ENCODE measurements around the gene AOPEP. TPM values are rescaled to one million over a fixed set of nuclear protein-coding genes. Genes with fewer than 3 reads are reported as not detected.

AOPEP gene
- total RNA-seq, 6 experiments from 2014 or later, result 36.6 to 110 (median 63.3) TPM

DNA sequence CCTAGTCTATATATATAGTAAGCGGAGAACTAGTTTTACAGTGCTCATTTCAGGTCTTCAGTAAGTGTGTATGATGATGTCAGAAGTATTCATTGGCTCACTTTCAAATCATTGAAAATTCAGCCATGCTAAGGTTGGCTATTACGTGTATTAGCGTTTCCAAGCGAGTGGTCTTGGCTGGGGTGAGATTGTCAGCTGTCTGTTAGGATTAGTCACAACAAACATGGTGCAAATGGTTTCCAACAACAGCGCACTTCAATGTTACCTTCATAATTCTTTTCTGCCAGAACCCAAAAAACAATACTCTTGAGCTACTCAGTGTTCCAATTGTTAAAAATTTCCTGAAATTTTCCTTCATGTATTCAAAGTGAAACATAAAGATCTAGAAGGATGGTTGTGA is 283.0 kb downstream of the AOPEP start:
- WGBS (ENCODE audit: insufficient coverage, low coverage, low lambda C conversion rate, missing lambda C conversion rate), result 95% methylated on average over 5 of the region's 5 CpGs
- no peak for TF ChIP-seq POLR2A (IDR thresholded peaks at IDR 0.05)
- peaks cover 0 to 12% (median 6%) of the 10 kb centered on the region in 4 donors for H3K36me3 ChIP-seq
- no peaks in the 10 kb centered on the region for H3K9me3 ChIP-seq
- H3K27ac ChIP-seq, result peak overlapping the region in 2 of 3 donors; percentile 5 to 100
- DNase-seq (no peak), ATAC-seq (no peak)
- no peak overlapping the region for H3K4me3 ChIP-seq
- H3K4me1 ChIP-seq, result peaks cover 0 to 29% (median 11%) of the 10 kb centered on the region in 4 donors
- intact Hi-C loops (cut with DNase I), result no loop called here
- H3K27me3 ChIP-seq, result no peaks in the 10 kb centered on the region

DNA sequence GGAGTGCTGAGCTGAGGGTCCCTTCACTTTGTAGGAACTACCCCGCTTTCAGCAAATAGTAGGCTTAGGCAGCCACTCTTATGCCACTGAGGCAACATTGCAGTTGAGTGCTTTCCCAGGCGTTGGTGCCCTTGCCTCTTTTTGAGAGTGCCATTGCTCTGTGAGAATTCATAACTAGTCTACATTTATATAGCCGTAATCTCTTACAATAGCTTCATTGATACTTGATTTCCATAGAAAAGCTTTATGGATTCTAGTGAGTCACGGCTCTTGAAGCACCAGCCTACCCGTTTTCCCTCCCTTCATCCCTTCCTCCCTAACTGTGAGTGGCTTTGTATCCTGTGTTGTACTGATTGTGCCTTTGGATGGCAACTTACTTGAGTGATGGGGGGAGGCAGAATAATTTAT is 283.9 kb downstream of the AOPEP start:
- no peak overlapping the region for H3K4me3 ChIP-seq
- H3K4me1 ChIP-seq, result peaks cover 0 to 29% (median 11%) of the 10 kb centered on the region in 4 donors
- H3K27ac ChIP-seq, result no peak overlapping the region
- TF ChIP-seq POLR2A (IDR thresholded peaks at IDR 0.05) (no peak), CTCF (IDR thresholded peaks at IDR 0.05) (no peak)
- no peaks in the 10 kb centered on the region for H3K27me3 ChIP-seq
- H3K9me3 ChIP-seq, result no peaks in the 10 kb centered on the region
- intact Hi-C loops (cut with DNase I), result no loop called here
- peaks cover 0 to 20% (median 9%) of the 10 kb centered on the region in 4 donors for H3K36me3 ChIP-seq
- ATAC-seq, result no peak
- 84% methylated on average over 5 of the region's 5 CpGs for WGBS (ENCODE audit: insufficient coverage, low coverage, low lambda C conversion rate, missing lambda C conversion rate)
- DNase-seq, result no peak

DNA sequence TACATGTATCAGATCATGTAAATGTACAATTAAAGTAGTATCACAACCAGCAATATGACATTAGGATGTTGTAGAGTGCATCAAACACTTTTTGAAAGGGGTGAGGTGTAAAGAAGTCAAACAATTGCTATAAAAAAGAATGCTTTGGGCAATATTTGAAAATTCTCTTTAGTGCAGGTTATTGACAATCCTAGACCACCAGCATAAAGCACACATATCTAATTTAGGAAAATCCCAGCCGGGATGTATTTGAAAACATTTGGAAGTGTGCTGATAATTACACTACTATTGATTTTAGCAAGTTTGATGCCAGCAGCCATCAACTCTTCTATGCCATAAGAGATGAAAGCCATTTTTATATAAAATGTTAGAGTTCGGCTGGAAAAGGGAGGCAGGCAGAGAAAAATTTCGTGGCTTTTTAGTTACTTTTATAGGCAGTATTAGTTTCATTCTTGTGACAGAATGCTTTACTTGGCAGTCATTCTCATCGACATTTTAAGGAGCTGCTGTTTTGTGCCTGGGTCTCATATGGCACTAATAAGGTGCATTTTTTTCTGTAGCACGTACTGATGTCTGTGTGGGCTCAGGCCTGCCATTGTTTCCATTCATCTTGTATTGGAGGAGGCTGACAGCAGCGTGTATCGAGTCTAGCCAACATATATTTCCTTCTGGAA is 285.7 kb downstream of the AOPEP start:
- Histone ChIP-seq H3K27ac (no peak overlapping the region), H3K27me3 (no peaks in the 10 kb centered on the region), H3K4me3 (no peak overlapping the region), H3K9me3 (no peaks in the 10 kb centered on the region), H3K36me3 (peaks cover 0 to 37% (median 14%) of the 10 kb centered on the region in 4 donors), H3K4me1 (peaks cover 0 to 27% (median 9%) of the 10 kb centered on the region in 4 donors)
- TF ChIP-seq CTCF (IDR thresholded peaks at IDR 0.05) (no peak), POLR2A (IDR thresholded peaks at IDR 0.05) (no peak)
- WGBS (ENCODE audit: insufficient coverage, low coverage, low lambda C conversion rate, missing lambda C conversion rate), result 60% methylated on average over 7 of the region's 7 CpGs
- DNase-seq, result no peak
- no peak for ATAC-seq
- intact Hi-C loops (cut with DNase I), result no loop called here

DNA sequence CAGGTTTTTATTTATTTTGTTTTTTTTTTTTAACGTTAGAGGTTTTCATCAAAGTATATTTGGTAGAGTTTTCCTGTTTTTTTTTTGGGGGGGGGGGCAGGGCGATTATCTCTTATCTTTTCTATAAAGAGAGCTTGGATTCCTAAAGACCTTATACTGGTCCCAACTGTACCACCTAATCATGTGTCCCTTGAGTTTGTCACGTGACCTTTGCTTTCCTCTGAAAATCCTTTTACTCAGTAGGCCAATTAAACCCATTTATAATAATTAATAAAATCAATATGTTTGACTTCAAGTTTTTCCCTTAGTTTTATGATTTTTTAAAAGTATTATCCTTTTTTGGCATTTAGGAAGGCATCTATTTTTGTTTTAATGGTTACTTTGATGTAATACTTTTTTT is 286.4 kb downstream of the AOPEP start:
- WGBS (ENCODE audit: insufficient coverage, low coverage, low lambda C conversion rate, missing lambda C conversion rate), result 41% methylated on average over 3 of the region's 3 CpGs

More for the DNA sequence above, 286.4 kb downstream of the AOPEP start:
- H3K4me3 ChIP-seq, result no peak overlapping the region
- TF ChIP-seq CTCF (IDR thresholded peaks at IDR 0.05), result no peak
- no peak for TF ChIP-seq POLR2A (IDR thresholded peaks at IDR 0.05)
- peaks cover 0 to 44% (median 12%) of the 10 kb centered on the region in 4 donors for H3K36me3 ChIP-seq
- DNase-seq, result no peak
- no peaks in the 10 kb centered on the region for H3K9me3 ChIP-seq
- ATAC-seq, result no peak
- peaks cover 0 to 19% (median 5%) of the 10 kb centered on the region in 4 donors for H3K4me1 ChIP-seq
- intact Hi-C loops (cut with DNase I), result no loop called here
- no peaks in the 10 kb centered on the region for H3K27me3 ChIP-seq
- peak overlapping the region in 1 of 3 donors; percentile 1 for H3K27ac ChIP-seq
